PC-9 (cell line): ENCODE measurements around the gene PICK1. TPM values are rescaled to one million over a fixed set of nuclear protein-coding genes. Genes with fewer than 3 reads are reported as not detected.
"Not testable (repeated sequence)": the region's sequence is repeated elsewhere in the genome, so short reads cannot be mapped to it uniquely, and the experiment has no call there.

ENCODE experiments used
- BruUV-seq: library from RNA; stranded (reverse); fragments of 400-500 nt; replicated peaks from 2 replicates; lab custom pipeline; 2021; lab: Mats Ljungman, UMichigan
- CTCF ChIA-PET: fragments of 300-600 bp; sonication (Branson Sonifier 250); formaldehyde crosslinking; loops from one replicate; lab custom pipeline; 2022; ENCODE audit warnings: antibody characterized with exemption; lab: Charles Lee
- POLR2A ChIA-PET: fragments of 300-600 bp; sonication (Branson Sonifier 250); formaldehyde crosslinking; loops from one replicate; lab custom pipeline; 2022; ENCODE audit warnings: antibody characterized with exemption; ENCODE audit not compliant: unreplicated experiment; lab: Charles Lee
- DNase-seq, 2 experiments: peaks; one replicate each; pipeline versions ENCODE4 v3.0.0 to v3.0.0-alpha.2; 2015 to 2022; ENCODE audit warnings: mixed read lengths in 1 of 2
- H2AFZ ChIP-seq: fragments of 200-600 bp; sonication (generic); 2 replicates; pipeline ENCODE4 v1.8.1; 2017; ENCODE audit warnings: antibody characterized with exemption
- H3F3A ChIP-seq: fragments of 200-600 bp; sonication (generic); 2 replicates; pipeline ENCODE4 v1.8.1; 2017; ENCODE audit warnings: antibody characterized with exemption, mild to moderate bottlenecking, low read depth; ENCODE audit not compliant: insufficient read depth
- H3K27ac ChIP-seq: fragments of 200-600 bp; sonication (generic); 2 replicates; pipeline ENCODE4 v1.6.1; 2016; ENCODE audit warnings: mixed run types
- H3K27me3 ChIP-seq: fragments of 200-600 bp; sonication (generic); 2 replicates; pipeline ENCODE4 v1.6.1; 2016; ENCODE audit warnings: low read depth, mixed run types; ENCODE audit not compliant: insufficient read depth
- H3K36me3 ChIP-seq: fragments of 200-600 bp; sonication (generic); 2 replicates; pipeline ENCODE4 v1.6.1; 2016; ENCODE audit warnings: low read depth, mixed run types
- H3K4me1 ChIP-seq: fragments of 200-600 bp; sonication (generic); replicated peaks from 2 replicates; pipeline ENCODE4 v1.6.1; 2016; ENCODE audit warnings: mixed run types; ENCODE audit not compliant: insufficient read depth
- H3K4me2 ChIP-seq: fragments of 200-600 bp; sonication (generic); 2 replicates; pipeline ENCODE4 v1.6.1; 2017; ENCODE audit warnings: mixed run types
- H3K4me3 ChIP-seq: fragments of 200-600 bp; sonication (generic); 2 replicates; pipeline ENCODE4 v1.6.1; 2016; ENCODE audit warnings: mixed run types
- H3K79me2 ChIP-seq: fragments of 200-600 bp; sonication (generic); 2 replicates; pipeline ENCODE4 v1.6.1; 2017; ENCODE audit warnings: low read depth, mixed run types
- H3K9me2 ChIP-seq: fragments of 200-600 bp; sonication (generic); 2 replicates; pipeline ENCODE4 v1.8.1; 2017; ENCODE audit warnings: mild to moderate bottlenecking; ENCODE audit not compliant: insufficient read depth
- H3K9me3 ChIP-seq: fragments of 200-600 bp; sonication (generic); 2 replicates; pipeline ENCODE4 v1.8.1; 2016; ENCODE audit warnings: low read depth; ENCODE audit not compliant: insufficient read depth
- H4K20me1 ChIP-seq: fragments of 200-600 bp; sonication (generic); 2 replicates; pipeline ENCODE4 v1.8.1; 2017; ENCODE audit not compliant: insufficient read depth
- CTCF ChIP-seq: fragments of 200-600 bp; sonication (generic); conservative IDR thresholded peaks from 2 replicates; pipeline ENCODE4 v1.6.1; 2017; ENCODE audit warnings: mixed run types, antibody characterized with exemption, mild to moderate bottlenecking, moderate library complexity
- EZH2 ChIP-seq: fragments of 200-600 bp; sonication (generic); IDR thresholded peaks from 2 replicates; pipeline ENCODE4 v1.8.0; 2017; ENCODE audit warnings: antibody characterized with exemption, low read depth
- intact Hi-C: fragments of 100-400 bp; cut with micrococcal nuclease; formaldehyde crosslinking; loops from one replicate; pipeline ENCODE4 v1.10.0; 2022; ENCODE audit not compliant: unreplicated experiment
- total RNA-seq: library from RNA; stranded (reverse); gene quantifications from 2 replicates; pipeline ENCODE4 v1.2.3, GENCODE V29; 2021

The PICK1 gene
- total RNA-seq, 1 experiment from 2014 or later = 55.9 TPM

- POLR2A ChIA-PET = no interaction called here
- intact Hi-C loops = no loop called here
Observed at GRCh38 chr22:38118182-38118581, 61.0 kb downstream of the PICK1 start.

GRCh38 chr22:38118747-38119146 is 61.5 kb downstream of the PICK1 start:
- H3K79me2 ChIP-seq, H3K9me2 ChIP-seq, intact Hi-C loops, H3K27me3 ChIP-seq, H3K9me3 ChIP-seq, H3K4me2 ChIP-seq, H3K36me3 ChIP-seq, H3K4me3 ChIP-seq, DNase-seq, H2AFZ ChIP-seq, H3F3A ChIP-seq, BruUV-seq, H3K4me1 ChIP-seq, H3K27ac ChIP-seq, POLR2A ChIA-PET, H4K20me1 ChIP-seq, CTCF ChIA-PET: not testable (repeated sequence)

More at GRCh38 chr22:38118182-38118581, 61.0 kb downstream of the PICK1 start:
- no peaks in the 10 kb centered on the region for H4K20me1 ChIP-seq
- H3K4me2 ChIP-seq = no peak overlapping the region
- H3K4me3 ChIP-seq = no peak overlapping the region
- no peak overlapping the region for H2AFZ ChIP-seq
- no peaks in the 10 kb centered on the region for H3K9me3 ChIP-seq
- H3K27me3 ChIP-seq = no peaks in the 10 kb centered on the region
- H3K79me2 ChIP-seq = no peaks in the 10 kb centered on the region
- no peaks in the 10 kb centered on the region for H3K4me1 ChIP-seq
- no peak for DNase-seq
- no TSS peak for BruUV-seq
- H3K36me3 ChIP-seq = no peaks in the 10 kb centered on the region
- CTCF ChIA-PET = no interaction called here
- no peaks in the 10 kb centered on the region for H3K9me2 ChIP-seq
- H3F3A ChIP-seq = no peaks in the 10 kb centered on the region
- no peak overlapping the region for H3K27ac ChIP-seq
- no peak for TF ChIP-seq EZH2
- TF ChIP-seq CTCF = no peak

GRCh38 chr22:38120359-38121110 is 63.3 kb downstream of the PICK1 start:
- Histone ChIP-seq H3K4me1 (no peaks in the 10 kb centered on the region), H3K27ac (no peak overlapping the region), H3K36me3 (no peaks in the 10 kb centered on the region), H3K27me3 (no peaks in the 10 kb centered on the region), H3K4me2 (no peak overlapping the region), H3F3A (0 out of 2 replicates have a peak, but pooled peaks cover 3% of the 10 kb centered on the region), H3K4me3 (no peak overlapping the region), H2AFZ (no peak overlapping the region), H3K9me3 (no peaks in the 10 kb centered on the region), H3K79me2 (no peaks in the 10 kb centered on the region), H3K9me2 (no peaks in the 10 kb centered on the region), H4K20me1 (no peaks in the 10 kb centered on the region)
- ChIA-PET CTCF (no interaction called here), POLR2A (no interaction called here)
- no peak for DNase-seq
- BruUV-seq = no TSS peak
- TF ChIP-seq CTCF = no peak
- TF ChIP-seq EZH2 = no peak
- intact Hi-C loops = no loop called here
